Measurements from ENCODE around the gene RTL10.

RTL10 gene

DNA sequence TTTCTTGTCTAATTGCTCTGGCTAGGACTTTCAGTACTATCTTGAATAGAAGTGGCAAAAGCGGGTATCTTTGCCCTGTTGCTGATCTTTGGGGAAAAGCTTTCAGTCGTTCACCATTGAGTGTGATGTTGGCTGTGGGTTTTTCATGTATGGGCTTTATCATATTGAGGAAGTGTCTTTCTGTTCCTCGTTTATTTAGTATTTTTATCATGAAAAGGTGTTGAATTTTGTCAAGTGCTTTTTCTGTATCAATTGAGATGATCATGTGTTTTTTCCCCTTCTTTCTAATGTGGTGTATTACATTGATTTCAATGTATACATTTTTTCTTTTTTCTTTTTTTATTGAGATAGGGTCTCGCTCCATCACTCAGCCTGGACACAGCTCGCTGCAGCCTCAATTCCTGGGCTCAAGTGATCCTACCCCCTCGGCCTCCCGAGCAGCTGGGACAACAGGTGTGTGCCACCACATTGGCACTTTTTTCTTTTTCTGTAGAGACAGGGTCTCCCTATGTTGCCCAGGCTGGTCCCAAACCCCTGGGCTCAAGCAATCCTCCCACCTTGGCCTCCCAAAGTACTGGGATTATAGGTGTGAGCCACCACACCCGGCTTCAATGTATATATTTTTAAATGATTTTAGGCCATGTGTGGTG is 5.3 kb upstream of the RTL10 start:
- DNase-seq, result no peak

DNA sequence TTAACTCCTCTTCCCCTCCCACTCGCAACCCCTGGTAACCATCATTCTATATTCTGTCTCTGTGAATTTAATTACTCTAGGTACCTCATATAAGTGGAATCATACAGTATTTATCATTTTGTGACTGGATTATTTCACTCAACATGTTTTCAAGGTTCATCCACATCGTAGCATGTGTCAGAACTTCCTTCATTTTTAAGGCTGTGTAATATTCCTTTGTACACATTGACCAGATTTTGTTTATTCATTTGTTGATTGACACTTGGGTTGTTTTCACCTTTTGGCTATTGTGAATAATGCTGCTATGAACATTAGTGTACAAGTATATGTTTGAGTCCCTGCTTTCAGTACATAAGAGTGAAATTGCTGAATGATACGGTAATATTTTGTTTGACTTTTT is 2.7 kb upstream of the RTL10 start:
- DNase-seq, result no peak

DNA sequence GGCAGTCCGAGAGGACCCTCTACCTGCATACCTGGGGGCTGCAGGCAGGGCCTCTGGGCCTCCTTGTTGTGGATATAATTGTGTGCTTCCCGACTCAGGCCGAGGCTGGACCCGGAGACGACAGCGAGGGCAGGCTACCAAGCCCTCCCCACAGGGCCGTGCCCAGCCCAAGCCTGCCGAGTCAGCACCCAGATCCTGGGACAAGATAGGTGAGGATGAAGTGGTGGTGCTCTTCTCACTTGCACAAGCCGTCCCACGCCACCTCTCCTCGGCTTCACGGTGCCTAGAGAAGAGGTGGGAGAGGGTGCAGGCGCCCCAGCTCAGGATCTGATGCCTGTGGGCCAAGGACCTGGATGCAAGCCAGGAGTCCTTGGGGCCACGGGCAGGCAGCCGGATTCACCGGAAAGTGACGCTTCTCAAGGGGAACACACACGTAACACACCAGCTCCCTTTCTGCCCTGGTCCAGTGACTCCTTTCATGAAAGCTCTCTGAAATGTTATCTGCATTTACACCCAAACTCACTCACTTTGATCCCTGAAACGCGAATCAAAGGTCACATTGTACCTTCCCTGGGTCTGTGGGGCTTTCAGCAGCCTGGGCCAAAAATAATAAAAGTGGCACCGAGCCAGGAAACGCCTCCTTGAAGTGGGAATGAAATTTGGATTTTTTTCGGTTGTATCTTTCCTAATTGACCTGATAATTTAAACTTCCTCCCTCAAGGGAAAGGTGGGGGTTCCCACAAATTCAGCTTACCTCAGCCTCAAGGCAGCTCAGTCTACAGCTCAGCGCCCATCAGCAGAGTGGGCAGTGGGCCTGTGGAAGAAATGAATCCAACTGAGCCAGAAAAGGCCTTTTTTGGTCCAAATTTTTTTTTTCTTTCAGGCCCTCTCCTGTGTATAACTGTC is 1.1 kb upstream of the RTL10 start:
- DNase-seq, result peak; percentile 46

DNA sequence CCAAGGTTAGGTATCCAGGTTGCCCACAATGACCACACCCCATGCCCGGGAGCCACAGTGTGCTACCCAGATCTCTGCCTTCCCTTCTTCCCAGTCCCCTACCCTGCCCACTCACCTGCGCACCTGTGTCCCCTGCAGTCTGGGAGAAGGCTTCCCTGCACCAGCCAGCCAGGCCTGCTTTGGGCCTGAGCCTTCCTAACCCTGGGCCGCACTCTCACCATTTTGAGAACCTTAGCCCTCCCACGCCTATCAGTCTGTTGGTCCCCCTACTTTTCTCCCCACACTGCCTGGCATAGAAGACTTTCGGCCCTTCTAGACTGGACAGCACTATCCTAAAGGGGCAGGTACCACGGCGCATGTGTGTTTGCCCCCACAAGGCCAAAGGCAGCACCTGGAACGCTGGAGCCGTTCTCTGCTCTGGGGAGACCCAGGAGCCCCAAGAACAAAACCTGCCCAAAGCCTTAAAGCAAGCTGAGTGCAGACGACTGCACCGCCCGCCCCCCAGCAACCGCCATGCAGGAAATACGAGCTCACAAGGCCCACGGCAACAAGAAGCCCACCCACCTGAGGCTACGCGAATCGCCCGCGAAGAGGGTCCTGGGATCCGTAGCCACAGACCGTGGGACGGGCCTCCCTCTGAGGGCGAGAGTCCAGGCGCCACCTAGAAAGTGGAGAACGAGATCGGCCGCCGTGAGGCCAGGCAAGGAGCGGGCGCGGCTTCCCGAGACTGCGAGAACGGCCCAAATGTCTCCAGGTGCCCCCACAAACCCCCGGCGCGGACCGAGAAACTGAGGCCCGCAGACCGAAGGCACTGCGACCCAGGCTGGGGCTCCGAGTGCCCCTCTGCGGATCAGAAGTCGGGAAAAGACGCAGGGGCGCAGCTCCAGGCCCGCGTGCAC is 546 bp downstream of the RTL10 start:
- peak; percentile 20 for DNase-seq

DNA sequence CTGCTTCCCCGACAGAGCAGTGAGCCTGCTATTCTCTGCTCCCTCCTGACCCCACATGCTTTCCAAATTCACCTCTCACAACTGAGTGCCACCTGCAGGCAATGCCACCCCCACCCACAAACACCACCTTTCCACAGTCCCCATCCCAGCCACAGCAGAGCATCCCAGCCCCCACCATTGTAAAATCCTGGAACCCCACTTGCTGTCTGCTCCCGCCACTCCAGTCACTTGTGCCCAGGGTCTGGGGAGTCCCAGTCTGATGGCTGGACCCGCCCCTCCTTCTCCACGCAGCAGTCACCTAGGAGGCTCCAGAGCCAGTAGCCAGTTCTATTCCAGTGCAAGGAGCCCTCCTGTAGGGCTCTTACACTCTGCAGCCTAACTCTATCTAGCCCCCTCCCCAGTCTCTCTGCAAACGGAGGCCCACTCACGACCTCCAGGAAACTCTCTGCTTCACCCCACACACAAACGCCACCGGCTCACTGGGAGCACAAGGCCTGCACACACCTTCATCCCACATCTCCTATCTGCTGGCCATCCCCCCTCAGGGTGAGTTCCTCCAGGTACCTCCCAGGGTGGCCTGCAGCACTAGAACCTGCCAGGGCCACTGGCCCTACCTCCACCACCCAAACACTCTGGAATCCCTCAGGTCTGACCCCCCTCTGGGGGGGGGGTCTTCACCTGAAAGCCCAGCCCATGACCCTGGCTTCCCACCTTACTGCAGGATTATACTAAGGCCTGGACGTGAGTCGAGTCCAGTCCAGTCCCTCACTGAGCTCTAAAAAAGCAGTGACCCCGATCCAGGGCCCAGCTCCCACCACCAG is 1.4 kb downstream of the RTL10 start:
- no peak for DNase-seq

DNA sequence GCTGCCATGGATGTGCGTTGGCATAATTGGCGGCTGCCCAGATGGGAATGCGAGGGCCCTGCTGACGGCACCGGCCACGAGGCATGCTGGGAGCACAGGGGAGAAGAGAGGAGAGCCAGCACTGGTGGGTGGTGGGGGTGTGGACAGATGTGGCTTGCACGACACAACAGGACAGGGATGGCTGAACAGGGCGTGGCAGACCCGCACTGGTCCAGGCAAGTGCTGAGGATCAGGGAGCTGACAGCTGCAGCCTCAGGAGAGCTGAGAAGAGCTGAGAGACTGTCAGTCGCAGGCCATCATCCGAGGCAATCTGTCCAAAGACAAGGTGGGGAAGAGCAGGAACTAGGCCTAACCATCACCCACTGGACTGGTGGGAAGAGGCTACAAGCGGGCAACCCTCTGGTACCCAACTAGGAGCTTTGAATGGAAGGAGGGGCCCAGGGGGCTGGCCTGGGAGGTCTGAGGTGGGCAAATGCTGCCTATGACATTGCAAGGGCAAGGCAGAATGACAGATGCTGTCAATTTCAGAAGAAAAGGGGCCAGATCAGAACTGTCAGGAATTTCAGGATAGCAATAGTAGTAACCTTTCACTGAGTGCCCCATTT is 2.4 kb downstream of the RTL10 start:
- DNase-seq, result no peak

DNA sequence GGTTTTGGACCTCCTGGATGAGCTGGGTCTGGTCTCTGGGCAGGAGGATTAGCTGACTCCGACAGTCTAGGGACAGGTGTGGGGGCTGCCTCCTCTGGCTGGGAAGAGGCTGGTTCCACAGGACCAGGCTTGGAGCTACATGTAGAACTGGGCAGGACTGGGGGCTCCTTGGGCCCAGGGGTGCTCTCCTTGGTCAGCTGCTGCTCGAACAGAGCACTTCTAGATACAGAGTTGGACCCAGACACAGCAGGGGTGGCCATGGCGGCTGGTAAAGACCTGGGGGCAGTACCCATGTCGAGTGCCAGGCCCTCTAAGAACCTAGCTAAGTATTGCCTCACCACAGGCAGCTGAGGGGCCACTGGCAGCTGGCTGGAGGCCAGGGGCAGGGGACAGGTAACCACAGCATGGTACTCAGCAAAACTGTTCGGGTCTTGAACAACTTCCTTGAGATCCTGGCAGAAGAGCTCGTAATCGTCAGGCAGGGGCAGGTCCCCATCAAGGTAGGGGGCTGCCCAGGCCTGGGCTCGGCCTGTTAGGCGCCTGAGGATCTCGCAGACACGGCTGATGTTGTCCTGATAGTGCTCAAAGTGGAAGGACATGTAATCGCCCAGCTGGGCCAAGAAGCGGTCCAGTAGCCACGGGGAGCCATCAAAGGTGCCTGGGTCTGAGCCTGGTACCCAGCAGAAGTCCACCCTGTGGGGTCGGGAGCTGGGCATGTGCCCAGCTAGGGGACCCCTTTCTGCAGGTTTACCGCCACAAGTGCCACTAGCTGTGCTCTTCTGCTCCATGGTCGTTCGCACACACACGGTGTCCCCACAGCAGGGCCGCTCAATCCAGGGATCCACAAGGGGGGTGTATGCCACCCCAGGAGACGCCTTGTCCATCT is 3.1 kb downstream of the RTL10 start:
- no peak for DNase-seq

DNA sequence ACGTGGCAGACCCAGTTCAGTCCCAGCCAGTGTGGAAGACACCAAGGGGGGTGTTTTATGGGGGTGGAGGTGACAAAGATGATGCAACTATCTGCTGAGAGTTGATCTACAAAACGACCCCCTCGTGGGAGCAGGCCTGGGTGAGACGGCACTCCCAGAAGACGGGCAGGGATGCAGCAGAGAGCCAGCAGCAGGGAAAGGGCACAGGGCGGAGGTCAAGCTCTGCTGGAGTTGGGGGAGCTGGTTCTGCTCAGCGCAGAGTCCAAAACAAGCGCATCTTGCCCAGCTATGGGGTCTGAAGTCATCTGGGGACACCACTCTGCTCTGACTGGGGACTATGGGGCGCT is 3.9 kb downstream of the RTL10 start:
- DNase-seq, result no peak

DNA sequence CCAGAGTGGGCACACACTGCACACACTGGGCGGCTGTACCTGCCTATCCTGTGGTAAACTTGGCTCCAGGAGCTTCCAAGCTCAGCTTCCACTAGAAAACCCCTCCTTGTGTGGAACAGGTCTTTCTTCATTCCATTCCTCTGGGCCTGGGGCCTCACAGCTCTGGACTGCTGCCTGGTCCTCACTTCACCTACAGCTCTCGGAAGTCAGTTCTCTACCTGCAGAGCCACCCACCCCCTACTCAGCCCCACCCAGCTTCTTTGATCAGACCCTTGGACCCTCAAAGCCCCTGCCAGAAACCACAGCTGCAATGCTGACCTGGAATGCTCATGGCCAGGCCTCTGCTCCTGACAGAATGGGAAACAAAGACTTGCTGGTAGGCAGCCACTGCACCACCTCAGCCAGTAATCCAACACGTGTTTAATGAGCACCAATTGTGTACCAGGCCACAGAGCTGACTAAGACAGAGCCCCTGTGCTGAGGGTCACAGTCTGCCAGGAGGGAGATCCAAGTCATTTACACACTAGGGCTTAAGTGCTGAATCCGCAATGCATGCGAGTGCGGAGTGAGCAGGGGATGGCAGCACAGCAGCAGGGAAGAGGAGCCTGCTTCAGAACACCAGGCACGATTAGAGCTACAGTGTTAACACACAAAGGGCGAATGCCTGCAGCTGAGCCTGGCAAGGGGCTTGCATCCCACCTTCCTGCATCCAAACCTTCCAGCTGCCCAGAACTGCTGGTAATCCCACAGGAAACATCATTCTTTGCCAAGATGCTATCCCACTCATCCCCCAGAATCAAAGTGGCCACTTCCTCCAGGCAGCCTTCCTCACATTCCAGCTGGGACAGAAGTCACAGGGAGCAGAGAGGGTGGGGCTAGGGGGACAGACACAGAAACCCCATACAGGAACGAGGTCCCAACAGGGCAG is 4.6 kb downstream of the RTL10 start:
- no peak for DNase-seq

DNA sequence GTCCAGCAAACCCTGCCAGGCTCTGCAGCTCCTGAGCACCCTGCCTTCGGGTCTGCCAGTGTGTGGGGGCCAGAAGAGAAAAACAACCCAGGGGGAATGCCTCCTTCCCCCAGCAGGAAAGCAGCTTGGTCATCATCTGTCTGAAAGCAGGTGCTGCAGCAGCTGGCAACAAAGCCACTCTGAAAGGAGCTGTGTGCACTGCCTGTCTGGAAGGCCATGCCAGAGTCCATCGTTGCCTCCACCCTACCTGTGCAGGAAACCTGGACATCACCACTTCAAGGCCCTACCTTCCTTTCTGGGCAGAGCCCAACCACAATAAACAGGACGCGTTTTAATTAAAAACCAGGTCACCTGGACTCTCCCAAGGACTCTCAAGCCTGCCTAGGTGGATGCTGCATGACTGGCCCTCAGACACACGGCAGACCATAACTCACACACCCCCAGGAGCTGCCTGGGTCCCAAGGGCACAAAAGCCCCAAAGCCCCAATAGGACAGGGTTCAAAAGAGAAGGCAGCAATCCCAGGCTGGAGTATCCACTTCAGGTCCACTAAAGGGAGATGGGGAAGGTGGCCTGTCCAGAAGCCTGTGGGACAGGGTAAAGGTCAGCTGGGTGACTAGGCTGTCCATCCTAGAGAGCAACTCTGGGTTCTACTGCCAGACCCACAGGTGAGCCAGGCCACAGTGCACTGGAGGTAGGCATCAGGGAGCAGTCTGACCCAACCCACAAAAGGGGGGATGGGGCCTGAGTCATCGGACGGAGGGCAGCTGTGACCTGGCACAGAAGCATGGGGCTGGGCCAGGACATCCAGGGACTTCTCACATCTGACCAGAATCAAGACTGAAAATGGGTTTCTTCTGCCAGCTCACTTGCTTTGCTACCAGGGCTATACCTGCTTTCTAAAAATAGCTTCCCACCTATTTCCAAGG is 6.1 kb downstream of the RTL10 start:
- DNase-seq, result no peak

DNA sequence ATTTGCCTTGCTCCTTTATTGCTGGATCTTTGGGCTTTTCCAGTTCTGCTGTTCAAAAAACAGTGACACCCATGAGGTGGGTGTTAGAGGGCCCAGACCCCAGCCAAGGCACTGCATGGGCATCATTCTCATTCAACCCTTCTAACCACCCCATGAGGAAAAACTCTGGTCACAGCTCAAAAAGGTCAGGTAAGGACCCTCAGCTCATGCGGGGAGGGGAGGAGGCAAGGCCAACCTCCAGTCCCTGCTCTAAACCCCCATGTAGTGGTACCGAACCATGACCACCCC is 7.4 kb downstream of the RTL10 start:
- DNase-seq, result no peak

DNA sequence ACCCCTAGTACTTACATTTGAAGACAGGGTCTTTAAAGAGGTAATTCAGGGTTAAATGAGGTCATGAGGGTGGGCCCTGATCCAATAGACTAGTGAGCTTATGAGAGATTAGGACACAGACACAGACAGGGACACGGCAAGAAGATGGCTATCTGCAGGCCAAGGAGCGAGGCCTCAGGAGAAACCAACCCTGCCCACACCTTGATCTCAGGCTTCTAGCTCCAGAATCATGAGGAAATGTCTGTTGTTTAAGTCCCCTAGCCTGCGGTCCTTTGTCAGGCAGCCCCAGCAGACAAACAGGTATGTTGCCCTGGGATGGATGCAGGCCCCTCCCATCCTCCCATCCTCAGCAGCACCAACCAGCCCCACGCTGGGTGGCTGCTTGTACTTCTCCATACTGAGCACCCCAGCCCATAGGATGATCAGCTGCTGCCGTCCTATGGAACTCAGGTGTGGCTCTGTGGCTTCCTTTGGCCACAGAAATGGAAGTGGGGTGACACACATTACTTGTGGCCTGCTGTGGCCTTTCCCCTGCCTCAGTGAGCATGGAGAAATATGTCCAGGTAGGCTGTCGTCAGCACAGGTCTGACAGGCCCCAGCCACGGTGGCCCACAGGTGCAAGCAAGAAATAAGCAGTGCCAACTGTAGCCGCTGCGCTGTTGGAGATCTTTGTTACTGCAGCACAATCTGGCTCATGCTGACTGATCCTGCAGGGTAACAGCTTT is 7.9 kb downstream of the RTL10 start:
- no peak for DNase-seq

DNA sequence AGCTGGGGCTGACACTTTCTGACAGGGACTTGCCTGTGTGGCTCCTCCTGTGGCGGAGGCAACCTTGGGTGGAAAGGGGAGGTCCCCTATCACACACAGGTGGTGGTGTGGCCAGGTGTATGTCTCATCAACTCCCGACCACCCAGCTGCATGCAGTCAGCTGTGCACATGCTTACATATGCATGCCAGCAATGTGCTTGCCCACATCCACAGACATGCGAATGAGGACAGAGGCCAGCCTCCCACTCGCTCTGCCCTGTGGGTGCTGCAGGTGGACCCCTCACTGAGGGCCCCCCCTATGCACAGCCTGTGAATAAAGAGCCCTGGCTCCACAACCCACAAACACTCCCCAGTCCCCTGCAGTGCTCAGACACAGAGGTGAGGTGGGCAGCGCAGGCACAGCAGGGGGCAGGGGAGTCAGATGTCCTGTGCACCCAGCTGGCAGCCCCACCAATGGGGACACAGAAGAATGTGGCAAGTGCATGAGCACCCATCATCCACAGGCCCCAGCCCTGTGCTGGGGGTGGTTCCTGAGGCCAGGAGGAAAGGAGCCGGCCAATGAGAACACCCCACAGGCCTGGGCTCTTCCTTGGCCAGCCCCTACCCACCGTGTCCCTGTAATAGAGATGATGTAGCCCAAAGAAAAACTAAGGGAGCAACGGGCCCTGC is 9.5 kb downstream of the RTL10 start:
- DNase-seq, result no peak

DNA sequence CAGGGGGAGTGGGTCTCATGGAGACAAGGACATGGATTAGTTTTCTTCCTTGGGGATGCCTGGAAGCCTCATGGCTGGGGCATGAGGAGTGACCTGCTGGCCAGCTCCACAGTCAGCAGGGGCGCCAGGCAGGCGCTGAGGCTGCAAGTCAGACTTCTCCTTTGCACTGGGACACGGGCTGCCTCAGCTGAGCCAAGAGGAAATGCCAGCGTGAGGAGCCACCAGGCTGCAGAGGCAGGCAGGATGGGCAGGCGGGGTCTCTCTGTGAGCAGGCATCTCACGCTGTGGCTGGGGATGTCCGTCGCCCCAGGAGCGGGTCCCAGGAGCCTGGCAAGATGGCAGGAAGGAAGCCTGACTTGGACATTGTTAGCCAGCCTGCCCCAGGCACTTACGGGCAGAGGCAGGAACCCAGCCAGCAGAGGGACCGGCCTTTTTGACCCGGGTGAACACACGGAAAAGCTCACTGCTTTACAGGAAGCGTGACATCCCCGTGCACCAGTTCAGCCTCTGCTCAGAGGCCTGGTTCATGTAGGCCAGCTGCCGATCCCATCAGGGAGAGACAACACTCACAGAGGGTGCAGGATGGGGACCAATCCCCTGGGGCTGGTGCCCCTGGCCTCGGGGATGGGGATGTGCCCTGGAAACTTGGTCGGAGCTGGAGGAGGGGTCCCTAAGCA is 10.2 kb downstream of the RTL10 start:
- DNase-seq, result peak; percentile 2

DNA sequence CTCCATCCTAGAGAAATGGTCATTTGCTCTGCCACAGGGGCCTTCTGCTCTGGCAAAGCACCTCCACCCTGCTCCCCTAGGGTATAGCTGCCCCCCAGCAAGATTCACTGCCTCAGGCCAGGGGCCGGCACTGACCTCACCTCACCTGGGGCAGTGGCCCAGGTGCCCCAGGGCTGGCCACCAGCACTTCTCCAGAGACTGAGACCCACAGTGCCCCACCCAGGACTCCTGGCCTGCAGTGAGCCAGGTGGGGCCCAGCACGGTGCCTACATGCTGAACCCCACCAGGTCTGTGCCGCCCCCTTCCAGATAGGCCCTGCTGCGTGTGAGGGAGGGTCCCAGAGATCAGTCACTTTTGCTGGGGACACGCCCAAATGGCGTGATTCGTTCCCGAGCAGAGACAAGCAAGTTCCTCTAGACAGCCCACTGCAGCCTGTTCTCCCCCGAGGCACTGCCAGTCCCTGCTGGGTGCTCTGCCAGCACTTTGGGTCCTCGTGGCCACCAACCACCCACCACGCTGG is 10.8 kb downstream of the RTL10 start:
- no peak for DNase-seq

DNA sequence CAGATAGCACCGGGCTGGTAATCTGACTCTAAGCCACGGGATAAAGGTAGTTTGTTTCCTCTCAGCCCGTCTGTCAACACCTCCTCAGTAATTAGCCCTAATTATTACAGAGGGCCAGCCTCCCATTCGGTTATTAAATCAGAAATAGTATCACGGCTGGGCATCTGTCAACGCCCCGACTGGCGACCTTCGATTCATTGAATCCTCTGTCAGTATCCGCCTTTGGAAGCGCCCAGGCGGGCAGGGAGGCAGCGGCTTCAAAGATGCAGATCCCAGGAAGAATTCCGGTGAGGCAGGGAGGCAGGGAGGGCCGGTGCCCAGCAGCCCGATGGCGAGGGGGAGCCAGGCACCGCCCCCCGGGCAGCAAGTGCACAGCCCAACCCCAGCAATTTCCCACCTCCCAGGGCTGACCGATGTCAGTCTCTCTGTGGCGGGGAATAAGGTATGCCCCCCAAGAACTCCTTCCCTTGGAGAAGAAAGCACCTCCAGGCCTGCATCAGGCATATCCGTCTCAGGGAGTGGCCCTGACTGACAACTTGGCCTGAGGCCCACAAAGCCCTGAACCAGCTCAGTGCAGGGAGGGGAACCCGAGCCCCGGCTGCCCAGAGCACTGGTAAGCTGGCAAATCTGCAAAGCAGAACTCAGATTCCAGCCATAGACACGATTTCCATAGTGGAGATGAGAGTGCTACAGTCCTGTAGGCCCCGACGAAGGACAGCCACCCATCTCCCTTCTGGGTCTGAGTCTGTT is 11.4 kb downstream of the RTL10 start:
- DNase-seq, result no peak

Measured in CD4-positive, alpha-beta T cell treated with Interleukin-10 for 1 hour (primary cell).